Kidney capillary endothelial cell (primary cell): Measurements from ENCODE around the gene CRYBG1.

Source experiments
- DNase-seq: peaks from one replicate; pipeline ENCODE4 v3.0.0-alpha.2; 2018; ENCODE audit warnings: low spot score

Gene CRYBG1

GRCh38 chr6:106462923-106463557 lies 102.5 kb downstream of the CRYBG1 start:
- no peak for DNase-seq

GRCh38 chr6:106466211-106466610 lies 105.7 kb downstream of the CRYBG1 start:
- no peak for DNase-seq

- DNase-seq, result no peak
Measured at GRCh38 chr6:106468935-106469334, 108.4 kb downstream of the CRYBG1 start.

- DNase-seq, result no peak
Measured at GRCh38 chr6:106469882-106470281, 109.4 kb downstream of the CRYBG1 start.

- no peak for DNase-seq
Measured at GRCh38 chr6:106470316-106470715, 109.8 kb downstream of the CRYBG1 start.

GRCh38 chr6:106470811-106471210 lies 110.3 kb downstream of the CRYBG1 start:
- DNase-seq, result no peak

- DNase-seq, result no peak
Measured at GRCh38 chr6:106473812-106474211, 113.3 kb downstream of the CRYBG1 start.

- DNase-seq, result no peak
Measured at GRCh38 chr6:106474466-106474865, 113.9 kb downstream of the CRYBG1 start.

- no peak for DNase-seq
Measured at GRCh38 chr6:106475284-106475683, 114.8 kb downstream of the CRYBG1 start.

- no peak for DNase-seq
Measured at GRCh38 chr6:106476331-106477105, 116.0 kb downstream of the CRYBG1 start.

- DNase-seq, result no peak
Measured at GRCh38 chr6:106477146-106477545, 116.6 kb downstream of the CRYBG1 start.

- no peak for DNase-seq
Measured at GRCh38 chr6:106477790-106478189, 117.3 kb downstream of the CRYBG1 start.

- no peak for DNase-seq
Measured at GRCh38 chr6:106486236-106486635, 125.7 kb downstream of the CRYBG1 start.

GRCh38 chr6:106488494-106489370 lies 128.2 kb downstream of the CRYBG1 start:
- no peak for DNase-seq

- no peak for DNase-seq
Measured at GRCh38 chr6:106490030-106490429, 129.5 kb downstream of the CRYBG1 start.

GRCh38 chr6:106490436-106490835 lies 129.9 kb downstream of the CRYBG1 start:
- no peak for DNase-seq

GRCh38 chr6:106490974-106491373 lies 130.5 kb downstream of the CRYBG1 start:
- DNase-seq, result no peak

- DNase-seq, result no peak
Measured at GRCh38 chr6:106495014-106495413, 134.5 kb downstream of the CRYBG1 start.

GRCh38 chr6:106496823-106497222 lies 136.3 kb downstream of the CRYBG1 start:
- no peak for DNase-seq

GRCh38 chr6:106501960-106502371 lies 141.4 kb downstream of the CRYBG1 start:
- DNase-seq, result no peak

- DNase-seq, result no peak
Measured at GRCh38 chr6:106502559-106502958, 142.0 kb downstream of the CRYBG1 start.

- no peak for DNase-seq
Measured at GRCh38 chr6:106508277-106508676, 147.8 kb downstream of the CRYBG1 start.

GRCh38 chr6:106508834-106509233 lies 148.3 kb downstream of the CRYBG1 start:
- no peak for DNase-seq
